K562 (cell line): ENCODE results near the gene NOP14. TPM values are rescaled to one million over a fixed set of nuclear protein-coding genes. Genes with fewer than 3 reads are reported as not detected.

Experiments used
- BCL6 ChIP-seq: fragments of 250-450 bp; sonication (Bioruptor Pico); IDR thresholded peaks from 2 replicates; pipeline ENCODE4 v1.4.0; 2020
- CHD7 ChIP-seq: fragments of 200-600 bp; sonication (generic); IDR thresholded peaks from one replicate; pipeline ENCODE4 v1.6.1; 2012; ENCODE audit warnings: mild to moderate bottlenecking, low read depth, low read length, inconsistent platforms
- CREBBP ChIP-seq: IDR thresholded peaks from one replicate; pipeline ENCODE4 v1.6.1; 2012; ENCODE audit warnings: low read depth, mild to moderate bottlenecking, control low read depth, inconsistent platforms, low read length
- CREM ChIP-seq: IDR thresholded peaks from 2 replicates; pipeline ENCODE4 v1.6.1; 2014; ENCODE audit warnings: antibody characterized with exemption, low read depth
- ILK ChIP-seq: fragments of 450-650 bp; IDR thresholded peaks from 2 replicates; pipeline ENCODE4 v1.6.1; 2016; ENCODE audit warnings: missing genetic modification characterization, low read depth, mild to moderate bottlenecking, missing compliant biosample characterization, moderate library complexity, borderline replicate concordance
- SP1 ChIP-seq: sonication (generic); formaldehyde crosslinking; IDR thresholded peaks from 2 replicates; pipeline ENCODE4 v1.8.1; 2022; ENCODE audit warnings: mild to moderate bottlenecking, missing genetic modification reagents
- TFE3 ChIP-seq: fragments of 450-650 bp; formaldehyde crosslinking; IDR thresholded peaks from 2 replicates; pipeline ENCODE4 v1.4.0; 2020; ENCODE audit warnings: mild to moderate bottlenecking, mixed read lengths
- ZBED1 ChIP-seq: IDR thresholded peaks from 2 replicates; pipeline ENCODE4 v1.6.1; 2014
- polyA plus RNA-seq, 8 experiments: library from polyadenylated mRNA; depleted of rRNA in 4 of 8; stranded (reverse) in 5 of 8; unstranded in 3 of 8; fragments of >200 nt; fragmentation: Nextera tagmentation in 2 of 8; fragmentation: Illumina TruSeq in 1 of 8; extraction: Ambion mirVana in 2 of 8; extraction: Trizol in 1 of 8; gene quantifications; 2 replicates each; pipeline versions ENCODE4 v1.2.1 to v1.2.3, GENCODE V29; 2011 to 2014; ENCODE audit warnings: inconsistent platforms in 1 of 8, missing spikeins in 1 of 8
- total RNA-seq, 7 experiments: library from RNA; depleted of rRNA in 6 of 7; stranded (reverse); fragments of >200 nt in 6 of 7; fragmentation: Illumina TruSeq in 2 of 7; extraction: Trizol in 2 of 7; gene quantifications; 2 replicates each; pipeline versions ENCODE4 v1.2.1 to v1.2.3, GENCODE V29; 2011 to 2021; ENCODE audit warnings: low replicate concordance in 1 of 7

NOP14 gene
- total and polyA plus RNA-seq, 9 of the 15 experiments (the other 6 are each of a cell fraction or from before 2014, with no cell fraction given): 12.7 to 76.0 (median 50.9) TPM

DNA sequence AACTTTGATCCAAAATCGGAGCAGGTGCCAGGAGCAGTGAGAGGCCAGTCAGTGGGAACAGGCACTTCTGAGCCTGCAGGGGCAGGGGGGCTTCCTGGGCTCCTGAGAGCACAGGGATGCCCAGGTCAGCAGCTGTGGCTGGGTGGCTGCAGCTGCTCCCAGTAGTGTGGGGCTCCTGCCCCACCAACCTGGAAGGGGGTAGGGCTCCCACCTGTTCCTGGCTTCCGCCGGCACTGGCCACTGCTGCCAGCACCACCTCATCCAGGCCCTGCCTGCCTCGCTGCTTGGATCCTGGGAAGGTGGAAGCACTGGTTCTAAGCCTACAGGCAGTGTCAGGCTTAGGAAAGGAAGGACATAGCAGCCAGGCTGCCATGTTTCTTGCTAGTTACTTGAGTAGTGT lies 18.8 kb upstream of the NOP14 start (continued):
- TF ChIP-seq CHD7 (no peak), ZBED1 (no peak), CREM (no peak), BCL6 (CRISPR knock-in tag) (no peak), ILK (tag) (no peak), SP1 (CRISPR knock-in tag) (no peak), TFE3 (CRISPR knock-in tag) (no peak), CREBBP (no peak)
- TF ChIP-seq, all 486 proteins: peak for 0
